Right lobe of liver (tissue), 6 donors: ENCODE results near the gene IBA57. TPM values are rescaled to one million over a fixed set of nuclear protein-coding genes. Genes with fewer than 3 reads are reported as not detected.

Source experiments
- ATAC-seq, 4 donors: fragments of 200-7000 bp; cut with Tn5 transposase; one replicate each; pipeline ENCODE4 v1.9.1; 2020; ENCODE audit warnings: mild to moderate bottlenecking in 4 of 4, moderate library complexity in 4 of 4
- DNase-seq, 3 donors: peaks; one replicate each; pipeline ENCODE4 v3.0.0-alpha.2; 2020
- H3K27ac ChIP-seq, 3 donors: fragments of 200-600 bp; one replicate each; pipeline ENCODE4 v1.8.0; 2022
- H3K27me3 ChIP-seq, 2 donors: fragments of 200-600 bp; one replicate each; pipeline ENCODE4 v1.8.0; 2022
- H3K36me3 ChIP-seq, 4 donors: fragments of 200-600 bp; sonication (generic) in 1 of 4; one replicate each; pipeline versions ENCODE4 v1.5.1 to v1.8.0; 2017 to 2022; ENCODE audit warnings: control low read depth in 1 of 4
- H3K4me1 ChIP-seq, 4 donors: fragments of 200-600 bp; sonication (generic) in 1 of 4; one replicate each; pipeline versions ENCODE4 v1.5.1 to v1.8.0; 2017 to 2022; ENCODE audit warnings: control low read depth in 1 of 4
- H3K4me3 ChIP-seq, 3 donors: fragments of 200-600 bp; one replicate each; pipeline ENCODE4 v1.8.0; 2022
- H3K9me3 ChIP-seq, 4 donors: fragments of 200-600 bp; sonication (generic) in 1 of 4; one replicate each; pipeline versions ENCODE4 v1.5.1 to v1.8.0; 2017 to 2022; ENCODE audit warnings: control low read depth in 1 of 4
- POLR2A ChIP-seq: fragments of 450-650 bp; IDR thresholded peaks from one replicate; pipeline ENCODE4 v1.6.1; 2017; ENCODE audit warnings: antibody characterized with exemption, mild to moderate bottlenecking
- WGBS: methylation state at CpG from one replicate; pipeline ENCODE4 v1.1.6; 2018; ENCODE audit warnings: low coverage, low lambda C conversion rate; ENCODE audit not compliant: insufficient coverage; ENCODE audit errors: missing lambda C conversion rate; 5-methylcytosine and 5-hydroxymethylcytosine counted together
- intact Hi-C, 2 donors: fragments of 100-400 bp; cut with DNase I; formaldehyde crosslinking; loops; one replicate each; pipeline versions ENCODE4 v1.11.2 to v1.14.1; 2022
- total RNA-seq, 6 experiments: library from RNA; depleted of rRNA in 2 of 6; stranded (reverse); fragments of >200 nt in 2 of 6; fragmentation: NEBNext Ultra II Directional in 3 of 6; extraction: Animal tissue kit (Norgen Biotek cat#: 25700) in 3 of 6; gene quantifications; one replicate each; pipeline versions ENCODE4 v1.1.0 to v1.2.4, GENCODE V29; 2016 to 2023
- TF ChIP-seq, protein P1 (sequence below), 4 donors: fragments of 200-600 bp in 3 of 4; fragments of 450-650 bp in 1 of 4; IDR thresholded peaks; one replicate each; pipeline versions ENCODE4 v1.5.1 to v1.8.0; 2016 to 2022; ENCODE audit warnings: antibody characterized with exemption in 4 of 4, mild to moderate bottlenecking in 2 of 4
- donor health status: DM: no; HTN: yes; CAD: no.
- donor health status: DM: no; HTN: no; CAD: no.
- donor health status: DM: no; HTN: no; CAD: no.
- donor health status: DM: no; HTN: yes; CAD: no.
- donor health status: DM: no; HTN: yes; CAD: no.

The IBA57 gene
- total RNA-seq, 6 experiments from 2014 or later = 5.1 to 8.0 (median 6.1) TPM

DNA sequence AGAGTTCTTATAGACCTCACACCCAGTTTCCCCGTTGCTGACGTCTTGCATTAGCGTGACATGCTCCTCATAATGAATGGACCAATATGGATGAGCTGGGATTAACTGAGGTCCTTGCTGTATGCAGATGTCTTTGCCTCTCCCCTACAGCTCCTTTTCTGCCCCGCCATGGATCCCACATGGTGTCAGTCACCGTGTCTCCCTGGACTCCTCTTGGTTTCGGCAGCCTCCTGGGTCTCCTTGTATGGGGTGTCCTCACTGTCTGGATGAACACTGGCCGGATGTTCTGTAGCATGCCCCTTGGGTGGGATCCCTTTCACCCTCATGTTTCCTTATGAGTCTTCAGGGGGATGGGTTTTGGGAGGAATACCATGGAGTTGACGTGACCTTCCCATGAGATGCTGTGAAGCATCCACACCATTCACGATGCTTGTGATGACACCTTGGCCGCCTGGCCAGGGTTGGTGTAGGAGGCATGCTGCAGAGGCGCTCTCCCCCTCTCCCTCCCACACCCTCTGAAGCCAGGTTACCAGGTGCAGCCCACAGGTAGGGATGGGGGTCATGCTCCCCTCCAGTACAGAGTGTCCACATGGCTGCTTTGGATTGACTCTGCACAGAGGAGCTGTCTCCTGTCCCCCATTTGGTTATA is 11.5 kb upstream of the IBA57 start:
- 90% methylated on average over 5 of the region's 11 CpGs for WGBS
- H3K9me3 ChIP-seq = no peaks in the 10 kb centered on the region
- no peaks in the 10 kb centered on the region for H3K36me3 ChIP-seq
- TF ChIP-seq, protein P1, sequence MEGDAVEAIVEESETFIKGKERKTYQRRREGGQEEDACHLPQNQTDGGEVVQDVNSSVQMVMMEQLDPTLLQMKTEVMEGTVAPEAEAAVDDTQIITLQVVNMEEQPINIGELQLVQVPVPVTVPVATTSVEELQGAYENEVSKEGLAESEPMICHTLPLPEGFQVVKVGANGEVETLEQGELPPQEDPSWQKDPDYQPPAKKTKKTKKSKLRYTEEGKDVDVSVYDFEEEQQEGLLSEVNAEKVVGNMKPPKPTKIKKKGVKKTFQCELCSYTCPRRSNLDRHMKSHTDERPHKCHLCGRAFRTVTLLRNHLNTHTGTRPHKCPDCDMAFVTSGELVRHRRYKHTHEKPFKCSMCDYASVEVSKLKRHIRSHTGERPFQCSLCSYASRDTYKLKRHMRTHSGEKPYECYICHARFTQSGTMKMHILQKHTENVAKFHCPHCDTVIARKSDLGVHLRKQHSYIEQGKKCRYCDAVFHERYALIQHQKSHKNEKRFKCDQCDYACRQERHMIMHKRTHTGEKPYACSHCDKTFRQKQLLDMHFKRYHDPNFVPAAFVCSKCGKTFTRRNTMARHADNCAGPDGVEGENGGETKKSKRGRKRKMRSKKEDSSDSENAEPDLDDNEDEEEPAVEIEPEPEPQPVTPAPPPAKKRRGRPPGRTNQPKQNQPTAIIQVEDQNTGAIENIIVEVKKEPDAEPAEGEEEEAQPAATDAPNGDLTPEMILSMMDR (IDR thresholded peaks at IDR 0.05) = no peak
- TF ChIP-seq POLR2A = no peak
- H3K4me3 ChIP-seq = no peak overlapping the region
- no peak overlapping the region for H3K27ac ChIP-seq
- DNase-seq (peak in 1 of 3 donors; percentile 24), ATAC-seq (no peak)
- H3K4me1 ChIP-seq = no peaks in the 10 kb centered on the region
- intact Hi-C loops = no loop called here
- no peaks in the 10 kb centered on the region for H3K27me3 ChIP-seq

DNA sequence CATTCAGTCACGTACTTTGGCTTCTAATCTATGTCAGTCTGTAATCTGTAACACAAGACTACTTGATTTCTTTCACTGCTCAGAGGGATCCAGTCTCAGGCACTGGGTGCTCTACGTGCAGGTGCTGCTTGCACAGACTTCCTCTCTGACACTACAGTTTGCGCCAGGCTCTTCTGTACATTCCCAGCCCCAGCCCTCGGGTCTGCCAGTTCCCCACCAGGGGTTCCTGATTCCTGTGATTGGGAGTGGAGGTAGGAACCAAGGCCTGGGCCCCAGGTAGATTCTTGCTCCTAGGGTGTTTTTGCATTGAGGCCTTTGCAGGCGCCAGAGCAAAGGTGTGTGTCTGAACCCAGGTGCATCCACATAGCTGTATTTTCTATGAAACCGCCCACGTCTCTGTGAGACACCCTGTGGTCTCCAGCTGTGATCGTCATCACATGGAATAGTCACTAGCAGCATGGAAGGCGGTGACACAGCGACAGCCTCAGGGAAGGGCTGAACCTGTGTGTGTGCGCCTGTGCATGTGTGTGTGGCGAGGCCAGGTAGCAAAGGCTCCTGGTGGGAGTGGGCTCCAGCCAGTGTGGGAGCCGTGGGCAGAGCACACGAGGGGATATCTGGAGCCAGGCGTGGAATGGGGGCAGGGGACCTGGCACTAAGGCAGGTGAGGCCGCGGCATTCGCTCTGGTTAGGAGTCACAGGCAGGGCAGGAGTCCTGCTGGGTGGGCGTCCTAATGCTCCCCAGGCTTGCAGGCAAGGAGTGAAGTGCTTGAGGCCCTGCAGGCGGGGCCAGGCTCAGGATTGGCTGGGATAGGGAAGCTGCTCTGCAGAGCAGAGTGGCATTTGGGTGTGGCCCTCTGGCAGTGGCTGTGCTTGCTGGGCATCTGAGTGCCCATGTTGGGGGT is 10.7 kb upstream of the IBA57 start:
- DNase-seq (peak in 1 of 3 donors; percentile 38), ATAC-seq (no peak)
- Histone ChIP-seq H3K27ac (no peak overlapping the region), H3K9me3 (no peaks in the 10 kb centered on the region), H3K36me3 (no peaks in the 10 kb centered on the region), H3K4me1 (no peaks in the 10 kb centered on the region), H3K27me3 (no peaks in the 10 kb centered on the region), H3K4me3 (no peak overlapping the region)
- TF ChIP-seq POLR2A = no peak
- TF ChIP-seq, protein P1 (IDR thresholded peaks at IDR 0.05) = no peak
- 79% methylated on average over 10 of the region's 20 CpGs for WGBS
- intact Hi-C loops = no loop called here

- WGBS = 67% methylated on average over 3 of the region's 16 CpGs
- H3K36me3 ChIP-seq = no peaks in the 10 kb centered on the region
- no peak overlapping the region for H3K4me3 ChIP-seq
- ATAC-seq = no peak
- H3K4me1 ChIP-seq = no peaks in the 10 kb centered on the region
- H3K27me3 ChIP-seq = no peaks in the 10 kb centered on the region
- no peak for TF ChIP-seq POLR2A
- TF ChIP-seq, protein P1 (IDR thresholded peaks at IDR 0.05) = no peak
- H3K9me3 ChIP-seq = no peaks in the 10 kb centered on the region
- intact Hi-C loops = no loop called here
- DNase-seq = peak in 1 of 3 donors; percentile 39
- no peak overlapping the region for H3K27ac ChIP-seq
Observed at GRCh38 chr1:228155596-228156514, 9.7 kb upstream of the IBA57 start.

GRCh38 chr1:228156515-228156881 is 9.1 kb upstream of the IBA57 start:
- no peak overlapping the region for H3K4me3 ChIP-seq
- H3K4me1 ChIP-seq = no peaks in the 10 kb centered on the region
- no CpG with 5 or more reads among the region's 9 CpGs for WGBS
- peak in 1 of 3 donors; percentile 46 for DNase-seq
- intact Hi-C loops = no loop called here
- H3K9me3 ChIP-seq = no peaks in the 10 kb centered on the region
- TF ChIP-seq, protein P1 (IDR thresholded peaks at IDR 0.05) = no peak
- TF ChIP-seq POLR2A = no peak
- no peaks in the 10 kb centered on the region for H3K36me3 ChIP-seq
- ATAC-seq = no peak
- H3K27ac ChIP-seq = no peak overlapping the region
- no peaks in the 10 kb centered on the region for H3K27me3 ChIP-seq
